UCSD-AML1 (cell line): Measurements from ENCODE around the gene ERC1.
"Not testable (repeated sequence)": the region's sequence is repeated elsewhere in the genome, so short reads cannot be mapped to it uniquely, and the experiment has no call there.

Experiments used
- DNase-seq: peaks from one replicate; lab custom pipeline; 2025; ENCODE audit not compliant: unreplicated experiment; lab: John Stamatoyannopoulos, UW

The ERC1 gene

GRCh38 chr12:1117970-1118563 is 127.0 kb downstream of the ERC1 start:
- peak; percentile 48 for DNase-seq

DNA sequence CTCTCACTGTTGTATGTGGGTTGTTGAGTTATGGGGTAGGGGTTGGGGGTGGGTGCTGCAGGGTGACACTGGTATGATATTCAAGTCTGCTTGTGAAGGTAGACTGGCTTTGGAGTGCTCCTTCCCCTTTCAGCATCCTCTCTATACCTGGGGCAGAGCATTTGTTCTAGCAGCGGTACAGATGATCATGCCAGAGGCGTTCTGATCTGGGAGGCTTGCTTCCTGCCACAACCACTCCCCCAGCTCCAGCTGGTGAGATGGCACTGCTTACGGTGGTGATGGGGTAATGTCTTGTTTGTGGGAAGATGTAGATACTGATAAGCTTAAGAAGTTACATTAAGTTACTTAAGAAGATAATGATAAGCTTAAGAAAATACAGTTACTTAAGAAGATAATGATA is 131.8 kb downstream of the ERC1 start:
- no peak for DNase-seq

- DNase-seq = no peak
These were observed 135.1 kb downstream of the ERC1 start for GRCh38 chr12:1126091-1126490.

- no peak for DNase-seq
These were observed 136.0 kb downstream of the ERC1 start for GRCh38 chr12:1127021-1127420.

DNA sequence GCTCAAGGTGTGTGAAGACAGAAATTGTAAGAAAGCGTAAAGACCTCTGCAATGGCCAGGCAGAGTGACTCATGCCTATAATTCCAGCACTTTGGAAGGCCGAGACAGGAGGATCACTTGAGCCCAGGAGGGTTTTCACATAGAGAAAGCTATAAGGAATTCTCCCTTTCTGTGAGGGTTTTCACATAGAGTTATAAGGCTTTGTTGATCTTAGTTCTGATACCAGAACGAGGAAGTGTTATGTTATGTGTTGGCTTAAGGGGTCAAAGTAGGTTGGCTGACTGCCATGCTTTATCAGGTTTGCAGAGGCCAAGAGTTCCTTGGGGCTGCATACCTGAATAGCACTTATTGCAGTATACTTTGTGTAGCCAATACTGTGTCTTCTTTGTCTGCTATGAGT is 139.1 kb downstream of the ERC1 start:
- no peak for DNase-seq

GRCh38 chr12:1130571-1130970 is 139.5 kb downstream of the ERC1 start:
- DNase-seq = no peak

DNA sequence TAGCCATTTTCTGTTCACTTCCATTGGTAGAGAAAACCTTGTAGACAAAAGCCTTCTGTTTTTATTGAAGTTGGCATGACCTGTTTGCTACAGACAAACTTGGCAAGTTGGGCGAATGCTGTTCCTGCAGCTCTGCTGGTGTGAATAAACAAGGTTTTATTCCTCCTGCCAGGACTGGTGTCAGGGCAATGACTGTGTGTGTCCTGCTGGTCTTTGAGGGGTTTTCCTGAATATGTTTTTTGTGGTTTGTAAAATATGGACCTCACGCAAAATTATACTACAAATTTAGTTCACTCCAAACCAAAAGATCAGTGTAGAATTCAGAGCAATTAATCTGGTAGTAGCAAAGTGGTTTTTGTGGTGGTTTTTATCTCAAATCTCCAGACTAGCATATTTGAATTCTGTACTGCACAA is 140.8 kb downstream of the ERC1 start:
- DNase-seq = no peak

GRCh38 chr12:1132311-1132710 is 141.3 kb downstream of the ERC1 start:
- no peak for DNase-seq

- DNase-seq = no peak
These were observed 147.7 kb downstream of the ERC1 start for GRCh38 chr12:1138691-1139090.

DNA sequence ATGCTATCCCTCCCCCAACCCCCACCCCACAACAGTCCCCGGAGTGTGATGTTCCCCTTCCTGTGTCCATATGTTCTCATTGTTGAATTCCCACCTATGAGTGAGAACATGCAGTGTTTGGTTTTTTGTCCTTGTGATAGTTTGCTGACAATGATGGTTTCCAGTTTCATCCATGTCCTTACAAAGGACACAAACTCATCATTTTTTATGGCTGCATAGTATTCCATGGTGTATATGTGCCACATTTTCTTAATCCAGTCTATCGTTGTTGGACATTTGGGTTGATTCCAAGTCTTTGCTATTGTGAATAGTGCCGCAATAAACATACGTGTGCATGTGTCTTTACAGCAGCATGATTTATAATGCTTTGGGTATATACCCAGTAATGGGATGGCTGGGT is 155.7 kb downstream of the ERC1 start:
- DNase-seq = not testable (repeated sequence)

DNA sequence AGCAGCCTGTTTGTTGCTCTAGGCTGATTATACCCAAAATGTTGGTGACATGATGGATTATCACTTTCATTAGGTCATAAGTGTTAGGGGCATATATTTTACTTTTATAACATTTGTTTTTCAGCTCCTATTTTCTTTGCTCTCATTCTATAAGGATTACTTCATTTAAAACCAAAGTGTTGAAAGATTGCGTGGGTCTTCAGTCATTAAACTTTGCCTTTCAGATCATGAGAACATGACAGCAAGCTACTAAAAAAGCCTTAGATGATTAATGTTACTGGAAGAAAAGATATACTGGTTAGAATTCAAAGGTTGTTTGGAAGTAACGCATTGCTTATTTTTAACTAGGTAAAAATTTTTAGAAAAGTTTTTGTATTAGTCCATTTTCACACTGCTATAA is 156.8 kb downstream of the ERC1 start:
- no peak for DNase-seq

- DNase-seq = no peak
These were observed 166.0 kb downstream of the ERC1 start for GRCh38 chr12:1157046-1157445.

DNA sequence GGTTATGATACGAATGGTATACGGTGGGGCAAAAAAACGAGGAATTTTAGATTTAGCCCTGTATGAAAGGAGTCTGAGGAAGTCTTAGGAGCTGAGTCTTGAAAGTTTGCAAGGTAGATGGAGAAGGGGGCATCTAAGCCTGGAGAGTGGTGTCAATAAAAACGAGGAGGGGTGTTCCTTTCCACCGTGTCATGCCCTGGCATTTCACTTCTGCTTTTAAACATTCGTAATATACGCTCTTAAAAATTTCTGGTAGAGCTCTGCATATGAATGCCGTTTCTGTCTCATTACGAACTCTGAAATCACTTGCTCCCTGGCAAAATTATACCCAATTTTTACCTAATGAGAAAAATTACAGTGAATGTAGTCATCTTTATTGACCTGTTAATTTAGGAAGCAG is 170.2 kb downstream of the ERC1 start:
- DNase-seq = no peak

DNA sequence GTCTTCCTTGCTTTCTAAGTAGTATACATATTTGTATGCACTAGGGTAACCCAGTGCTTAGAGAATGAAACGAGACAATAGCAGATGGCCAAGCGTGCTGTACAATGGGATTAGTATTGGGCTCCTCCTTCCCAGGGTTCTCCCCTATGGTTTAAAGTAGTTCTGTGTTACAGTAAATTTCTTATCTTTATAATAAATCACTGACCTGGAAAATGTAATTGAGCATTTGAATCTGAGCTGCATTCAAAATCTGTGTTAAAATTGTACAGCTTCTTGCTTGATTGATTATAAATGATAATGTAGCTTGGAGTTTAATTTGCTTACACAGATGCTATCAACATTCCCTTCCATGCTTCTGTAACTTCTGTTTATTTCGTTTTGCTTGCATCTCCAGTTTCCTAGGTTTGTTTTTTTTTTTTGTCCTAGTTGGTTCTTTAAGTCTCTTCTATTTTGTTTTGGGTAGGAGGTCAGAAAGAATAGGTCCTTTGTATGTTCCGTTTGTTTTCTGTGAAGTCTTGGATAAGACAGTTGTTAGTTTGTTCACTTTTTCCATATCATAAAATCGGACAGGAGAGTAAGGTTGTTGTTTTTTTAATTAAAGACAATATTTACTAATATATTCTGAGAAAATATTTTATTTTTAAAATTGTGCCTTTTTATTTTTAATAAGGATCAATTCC is 171.2 kb downstream of the ERC1 start:
- no peak for DNase-seq

DNA sequence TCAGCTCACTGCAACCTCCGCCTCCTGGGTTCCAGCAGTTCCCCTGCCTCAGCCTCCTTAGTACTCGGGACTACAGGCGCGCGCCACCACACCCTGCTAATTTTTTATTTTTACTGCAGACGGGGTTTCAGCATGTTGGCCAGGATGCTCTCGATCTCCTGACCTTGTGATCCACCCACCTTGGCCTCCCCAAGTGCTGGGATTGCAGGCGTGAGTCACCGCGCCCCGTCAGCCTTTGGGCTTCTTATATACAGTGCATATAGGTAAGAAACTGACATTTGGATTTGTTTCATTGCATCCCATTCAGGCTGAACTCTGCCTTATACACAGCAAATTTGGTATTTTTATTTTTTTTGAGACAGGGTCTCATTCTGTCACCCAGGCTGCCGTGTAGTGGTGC is 176.8 kb downstream of the ERC1 start:
- DNase-seq = no peak

DNA sequence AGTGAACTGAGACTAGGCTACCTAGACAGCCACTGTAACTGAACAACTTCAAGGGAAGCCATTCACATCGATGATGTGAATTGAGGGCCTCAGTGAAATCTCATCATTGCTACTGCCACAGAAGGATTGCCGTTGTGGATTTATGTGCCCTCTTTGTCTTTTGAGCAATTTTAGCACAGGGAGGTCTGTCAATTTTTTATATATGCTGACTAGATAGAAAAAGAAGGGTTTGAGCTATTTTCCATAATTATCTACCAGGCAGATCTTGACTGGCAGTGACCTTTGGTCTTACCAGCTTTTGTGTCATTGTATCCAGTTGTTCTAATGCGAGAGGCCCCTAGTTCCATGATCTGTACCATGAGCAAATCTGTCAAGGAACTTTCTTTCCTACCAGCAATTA is 179.4 kb downstream of the ERC1 start:
- DNase-seq = no peak

- no peak for DNase-seq
These were observed 180.8 kb downstream of the ERC1 start for GRCh38 chr12:1171657-1172408.

- DNase-seq = no peak
These were observed 183.0 kb downstream of the ERC1 start for GRCh38 chr12:1173781-1174617.

GRCh38 chr12:1174659-1175058 is 183.6 kb downstream of the ERC1 start:
- DNase-seq = no peak

- DNase-seq = no peak
These were observed 185.2 kb downstream of the ERC1 start for GRCh38 chr12:1176191-1176590.

- no peak for DNase-seq
These were observed 188.1 kb downstream of the ERC1 start for GRCh38 chr12:1179128-1179527.
